ENCODE measurements around the gene MAPK8IP1.
"Not testable (repeated sequence)": the region's sequence is repeated elsewhere in the genome, so short reads cannot be mapped to it uniquely, and the experiment has no call there.

DNA sequence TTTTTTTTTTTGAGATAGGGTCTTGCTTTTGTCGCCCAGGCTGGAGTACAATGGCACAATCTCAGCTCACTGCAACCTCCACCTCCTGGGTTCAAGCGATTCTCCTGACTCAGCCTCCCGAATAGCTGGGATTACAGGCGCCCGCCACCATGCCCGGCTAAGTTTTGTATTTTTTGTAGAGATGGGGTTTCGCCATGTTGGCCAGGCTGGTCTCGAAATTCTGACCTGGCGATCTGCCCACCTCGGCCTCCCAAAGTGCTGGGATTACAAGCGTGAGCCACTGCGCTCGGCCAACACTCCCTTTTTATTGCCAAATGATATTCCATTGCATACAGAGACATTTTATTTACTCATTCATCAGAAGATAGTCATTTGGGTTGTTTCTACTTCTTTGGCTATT, 45.2 kb upstream of the MAPK8IP1 start:
- TF ChIP-seq MXI1 (conservative IDR thresholded peaks at IDR 0.05; ENCODE audit: poor library complexity, severe bottlenecking); TAF1 (IDR thresholded peaks at IDR 0.05; ENCODE audit: low read depth): not testable (repeated sequence)
- TF ChIP-seq, protein P1, sequence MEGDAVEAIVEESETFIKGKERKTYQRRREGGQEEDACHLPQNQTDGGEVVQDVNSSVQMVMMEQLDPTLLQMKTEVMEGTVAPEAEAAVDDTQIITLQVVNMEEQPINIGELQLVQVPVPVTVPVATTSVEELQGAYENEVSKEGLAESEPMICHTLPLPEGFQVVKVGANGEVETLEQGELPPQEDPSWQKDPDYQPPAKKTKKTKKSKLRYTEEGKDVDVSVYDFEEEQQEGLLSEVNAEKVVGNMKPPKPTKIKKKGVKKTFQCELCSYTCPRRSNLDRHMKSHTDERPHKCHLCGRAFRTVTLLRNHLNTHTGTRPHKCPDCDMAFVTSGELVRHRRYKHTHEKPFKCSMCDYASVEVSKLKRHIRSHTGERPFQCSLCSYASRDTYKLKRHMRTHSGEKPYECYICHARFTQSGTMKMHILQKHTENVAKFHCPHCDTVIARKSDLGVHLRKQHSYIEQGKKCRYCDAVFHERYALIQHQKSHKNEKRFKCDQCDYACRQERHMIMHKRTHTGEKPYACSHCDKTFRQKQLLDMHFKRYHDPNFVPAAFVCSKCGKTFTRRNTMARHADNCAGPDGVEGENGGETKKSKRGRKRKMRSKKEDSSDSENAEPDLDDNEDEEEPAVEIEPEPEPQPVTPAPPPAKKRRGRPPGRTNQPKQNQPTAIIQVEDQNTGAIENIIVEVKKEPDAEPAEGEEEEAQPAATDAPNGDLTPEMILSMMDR (IDR thresholded peaks at IDR 0.05; ENCODE audit: poor library complexity, severe bottlenecking): not testable (repeated sequence)
